Measurements from ENCODE around the gene C2CD4D. TPM values are rescaled to one million over a fixed set of nuclear protein-coding genes. Genes with fewer than 3 reads are reported as not detected.
A peak's percentile ranks its signal among the peaks of the same experiment; 100 is the strongest.

C2CD4D gene
- total RNA-seq, 1 experiment from 2014 or later: 0.79 TPM

DNA sequence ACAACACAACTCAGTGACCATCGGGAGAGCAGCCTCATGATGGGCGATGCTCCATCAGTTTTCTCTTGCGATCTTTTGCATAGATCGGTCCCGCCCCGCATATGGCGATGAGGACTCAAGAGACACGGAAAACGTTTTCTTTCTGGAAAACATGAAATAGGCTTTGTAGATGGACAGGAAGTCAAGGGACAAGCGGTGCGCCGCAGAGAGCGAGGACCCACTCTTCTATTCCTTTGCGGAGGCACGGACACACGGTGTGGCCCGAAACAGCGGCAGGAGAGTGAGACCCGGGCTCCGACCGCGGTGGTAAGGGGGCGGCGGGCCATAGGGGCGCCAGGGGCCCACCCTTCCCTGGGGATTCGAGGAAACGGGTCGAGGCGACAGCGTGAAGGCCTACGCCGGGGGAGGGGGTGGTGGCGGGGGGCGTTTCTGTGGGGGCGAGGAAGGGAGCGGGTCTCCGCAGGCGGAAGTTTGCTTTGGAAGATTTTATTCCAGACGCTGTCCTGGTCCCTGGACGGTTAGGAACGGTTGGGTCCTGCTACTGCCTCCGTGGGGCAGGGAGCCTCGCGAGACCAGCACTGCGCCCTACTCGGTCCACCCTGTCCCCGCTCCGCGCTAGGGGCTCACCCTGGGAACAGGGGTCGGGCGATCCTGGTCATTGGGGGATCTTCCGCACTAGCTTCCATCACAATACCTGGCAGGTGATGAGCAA is 48.5 kb downstream of the C2CD4D start:
- Histone ChIP-seq H4K5ac (ENCODE audit: insufficient read length, low read depth, low read length) (no peak overlapping the region), H2BK120ac (ENCODE audit: low read depth, low read length, poor library complexity, severe bottlenecking) (no peak overlapping the region), H3K56ac (ENCODE audit: insufficient read length, low read depth, low read length) (no peak overlapping the region), H3K79me1 (ENCODE audit: insufficient read depth, low read depth, low read length, poor library complexity, severe bottlenecking) (no peaks in the 10 kb centered on the region), H3K4me2 (ENCODE audit: insufficient read depth, insufficient read length, low read length) (peak overlapping the region; percentile 94), H2BK20ac (ENCODE audit: low read depth, low read length, poor library complexity, severe bottlenecking) (no peak overlapping the region), H2AK5ac (ENCODE audit: insufficient read length, low read length) (no peak overlapping the region), H3K18ac (ENCODE audit: insufficient read length, low read depth, low read length) (no peak overlapping the region), H2AFZ (ENCODE audit: low read length) (no peak overlapping the region), H3K23ac (ENCODE audit: insufficient read length, low read depth, low read length) (no peak overlapping the region), H3K9me3 (ENCODE audit: control insufficient read depth, low read depth, low read length) (no peaks in the 10 kb centered on the region), H3K23me2 (ENCODE audit: insufficient read length, low read depth, low read length, poor library complexity, severe bottlenecking) (peaks cover 3% of the 10 kb centered on the region), H4K8ac (replicated peaks; ENCODE audit: insufficient read length, low read depth, low read length) (no peak overlapping the region), H2BK12ac (ENCODE audit: insufficient read length, low read depth, low read length) (no peak overlapping the region), H2BK15ac (ENCODE audit: low read depth, low read length) (no peak overlapping the region), H3K79me2 (ENCODE audit: insufficient read depth, low read length) (no peaks in the 10 kb centered on the region), H3K4ac (ENCODE audit: low read depth, low read length) (no peak overlapping the region), H4K20me1 (ENCODE audit: control insufficient read depth, insufficient read depth, insufficient read length) (no peaks in the 10 kb centered on the region), H3K27me3 (ENCODE audit: insufficient read depth, low read length) (no peaks in the 10 kb centered on the region), H4K91ac (ENCODE audit: insufficient read length, low read depth, low read length) (no peak overlapping the region), H3K4me1 (ENCODE audit: insufficient read depth, low read length) (no peaks in the 10 kb centered on the region; the same call in 1 of the 2 replicates), H3K14ac (ENCODE audit: insufficient read depth, low read length) (0 out of 2 replicates have a peak overlapping the region, but pooled peaks have one; percentile 63), H3K9ac (ENCODE audit: extremely low read depth, insufficient read length, low read length) (peak overlapping the region; percentile 70), H2BK5ac (ENCODE audit: insufficient read length, low read length) (no peak overlapping the region), H3T11ph (ENCODE audit: low read length) (no peak overlapping the region), H3K27ac (ENCODE audit: insufficient read length, low read depth, low read length) (no peak overlapping the region)
- Mint-ChIP-seq H3K27ac (peak overlapping the region; percentile 78 to 83 (median 80); a peak in 6 of 7 replicates), H3K36me3 (ENCODE audit: insufficient read depth in 1 of 3, low read depth in 3 of 3) (peaks cover 0 to 4% (median 0%) of the 10 kb centered on the region in 3 experiments; a peak in 2 of 7 replicates), H3K4me1 (peaks cover 14 to 18% of the 10 kb centered on the region in 2 experiments), H3K4me3 (peak overlapping the region; percentile 90 to 93), H3K9me3 (no peaks in the 10 kb centered on the region; a peak in 2 of 5 replicates), H3K27me3 (ENCODE audit: low read depth) (no peaks in the 10 kb centered on the region)
- no CpG with 5 or more reads among the region's 52 CpGs for WGBS (ENCODE audit: extremely low coverage, insufficient read length, low lambda C conversion rate)
- TF ChIP-seq, protein P1, sequence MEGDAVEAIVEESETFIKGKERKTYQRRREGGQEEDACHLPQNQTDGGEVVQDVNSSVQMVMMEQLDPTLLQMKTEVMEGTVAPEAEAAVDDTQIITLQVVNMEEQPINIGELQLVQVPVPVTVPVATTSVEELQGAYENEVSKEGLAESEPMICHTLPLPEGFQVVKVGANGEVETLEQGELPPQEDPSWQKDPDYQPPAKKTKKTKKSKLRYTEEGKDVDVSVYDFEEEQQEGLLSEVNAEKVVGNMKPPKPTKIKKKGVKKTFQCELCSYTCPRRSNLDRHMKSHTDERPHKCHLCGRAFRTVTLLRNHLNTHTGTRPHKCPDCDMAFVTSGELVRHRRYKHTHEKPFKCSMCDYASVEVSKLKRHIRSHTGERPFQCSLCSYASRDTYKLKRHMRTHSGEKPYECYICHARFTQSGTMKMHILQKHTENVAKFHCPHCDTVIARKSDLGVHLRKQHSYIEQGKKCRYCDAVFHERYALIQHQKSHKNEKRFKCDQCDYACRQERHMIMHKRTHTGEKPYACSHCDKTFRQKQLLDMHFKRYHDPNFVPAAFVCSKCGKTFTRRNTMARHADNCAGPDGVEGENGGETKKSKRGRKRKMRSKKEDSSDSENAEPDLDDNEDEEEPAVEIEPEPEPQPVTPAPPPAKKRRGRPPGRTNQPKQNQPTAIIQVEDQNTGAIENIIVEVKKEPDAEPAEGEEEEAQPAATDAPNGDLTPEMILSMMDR (conservative IDR thresholded peaks at IDR 0.05): no peak
- DNase-seq: no peak

Data from H9 (cell line).